A673 (cell line): ENCODE results near the gene HLA-B.

ENCODE experiments used
- EZH2 ChIP-seq: fragments of 200-600 bp; sonication (generic); IDR thresholded peaks from 2 replicates; pipeline ENCODE4 v1.6.1; 2017; ENCODE audit warnings: borderline replicate concordance, low read depth, mild to moderate bottlenecking, mixed read lengths, antibody characterized with exemption, low read length; ENCODE audit not compliant: poor library complexity, severe bottlenecking
- TF ChIP-seq, protein P1 (sequence below): fragments of 300-800, 200-600 bp; sonication (generic); conservative IDR thresholded peaks from 2 replicates; pipeline ENCODE4 v1.5.1; 2017; ENCODE audit warnings: low read depth, mild to moderate bottlenecking, antibody characterized with exemption, low read length, moderate library complexity, mixed read lengths

GRCh38 chr6:31317036-31317435 is 39.9 kb downstream of the HLA-B start:
- TF ChIP-seq, protein P1, sequence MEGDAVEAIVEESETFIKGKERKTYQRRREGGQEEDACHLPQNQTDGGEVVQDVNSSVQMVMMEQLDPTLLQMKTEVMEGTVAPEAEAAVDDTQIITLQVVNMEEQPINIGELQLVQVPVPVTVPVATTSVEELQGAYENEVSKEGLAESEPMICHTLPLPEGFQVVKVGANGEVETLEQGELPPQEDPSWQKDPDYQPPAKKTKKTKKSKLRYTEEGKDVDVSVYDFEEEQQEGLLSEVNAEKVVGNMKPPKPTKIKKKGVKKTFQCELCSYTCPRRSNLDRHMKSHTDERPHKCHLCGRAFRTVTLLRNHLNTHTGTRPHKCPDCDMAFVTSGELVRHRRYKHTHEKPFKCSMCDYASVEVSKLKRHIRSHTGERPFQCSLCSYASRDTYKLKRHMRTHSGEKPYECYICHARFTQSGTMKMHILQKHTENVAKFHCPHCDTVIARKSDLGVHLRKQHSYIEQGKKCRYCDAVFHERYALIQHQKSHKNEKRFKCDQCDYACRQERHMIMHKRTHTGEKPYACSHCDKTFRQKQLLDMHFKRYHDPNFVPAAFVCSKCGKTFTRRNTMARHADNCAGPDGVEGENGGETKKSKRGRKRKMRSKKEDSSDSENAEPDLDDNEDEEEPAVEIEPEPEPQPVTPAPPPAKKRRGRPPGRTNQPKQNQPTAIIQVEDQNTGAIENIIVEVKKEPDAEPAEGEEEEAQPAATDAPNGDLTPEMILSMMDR = no peak
- TF ChIP-seq EZH2 = no peak
